Measurements from ENCODE around the gene GIT2.

GRCh38 chr12:109998241-109998903 is 2.2 kb upstream of the GIT2 start:
- TF ChIP-seq HDGF (IDR thresholded peaks at IDR 0.05; ENCODE audit: borderline replicate concordance) (no peak), ELF4 (IDR thresholded peaks at IDR 0.05) (no peak), L3MBTL2 (conservative IDR thresholded peaks at IDR 0.05) (no peak), BHLHE40 (IDR thresholded peaks at IDR 0.05; ENCODE audit: borderline replicate concordance) (no peak), SUZ12 (IDR thresholded peaks at IDR 0.05) (no peak), FOXM1 (IDR thresholded peaks at IDR 0.05; ENCODE audit: borderline replicate concordance) (no peak)

All from HEK293T (cell line).